HG02763 (cell line): ENCODE results near the gene SETDB2.

Source experiments
- ATAC-seq: cut with Tn5 transposase; IDR thresholded peaks from one replicate; pipeline ENCODE4 v1.9.1; 2021; ENCODE audit warnings: mild to moderate bottlenecking, moderate library complexity; ENCODE audit not compliant: unreplicated experiment

Gene SETDB2

GRCh38 chr13:49528161-49528560, 84.1 kb downstream of the SETDB2 start:
- no peak for ATAC-seq

- ATAC-seq = no peak
Observed at GRCh38 chr13:49530457-49530856, 86.4 kb downstream of the SETDB2 start.

- no peak for ATAC-seq
Observed at GRCh38 chr13:49532593-49532992, 88.5 kb downstream of the SETDB2 start.

- ATAC-seq = no peak
Observed at GRCh38 chr13:49533011-49533410, 88.9 kb downstream of the SETDB2 start.

GRCh38 chr13:49533591-49534269, 89.7 kb downstream of the SETDB2 start:
- ATAC-seq = no peak

GRCh38 chr13:49536144-49536873, 92.2 kb downstream of the SETDB2 start:
- no peak for ATAC-seq

GRCh38 chr13:49538404-49538803, 94.3 kb downstream of the SETDB2 start:
- no peak for ATAC-seq

- ATAC-seq = no peak
Observed at GRCh38 chr13:49539313-49539712, 95.2 kb downstream of the SETDB2 start.

GRCh38 chr13:49539746-49540145, 95.7 kb downstream of the SETDB2 start:
- ATAC-seq = no peak

- no peak for ATAC-seq
Observed at GRCh38 chr13:49540552-49540951, 96.5 kb downstream of the SETDB2 start.

GRCh38 chr13:49543656-49544055, 99.6 kb downstream of the SETDB2 start:
- no peak for ATAC-seq
